IMR-90 (cell line): ENCODE data around the gene MAGI3. TPM values are rescaled to one million over a fixed set of nuclear protein-coding genes. Genes with fewer than 3 reads are reported as not detected.

ENCODE experiments used
- ATAC-seq: fragments of 200-7000 bp; cut with Tn5 transposase; 2 replicates; pipeline ENCODE4 v1.9.1; 2020; ENCODE audit warnings: low read depth, mild to moderate bottlenecking, moderate library complexity
- BruUV-seq: library from RNA; stranded (reverse); fragments of 400-500 nt; replicated peaks from 2 replicates; lab custom pipeline; 2021; lab: Mats Ljungman, UMichigan
- CTCF ChIA-PET: fragments of 300-600 bp; formaldehyde crosslinking; extraction: SDS; loops from one replicate; lab custom pipeline; 2021; ENCODE audit warnings: antibody characterized with exemption; lab: Yijun Ruan, JAX
- POLR2A ChIA-PET: fragments of 300-600 bp; sonication (Branson Sonifier 250); formaldehyde crosslinking; loops from one replicate; lab custom pipeline; 2022; ENCODE audit warnings: antibody characterized with exemption; ENCODE audit not compliant: unreplicated experiment; lab: Charles Lee
- DNase-seq: peaks from one replicate; pipeline ENCODE4 v3.0.0; 2013
- H2AFZ ChIP-seq: replicated peaks from 2 replicates; pipeline ENCODE3; 2013; ENCODE audit warnings: low read length, mild to moderate bottlenecking; ENCODE audit not compliant: poor library complexity
- H2AK5ac ChIP-seq: 2 replicates; pipeline ENCODE4 v1.6.1; 2013; ENCODE audit warnings: low read depth, low read length, inconsistent platforms
- H2AK9ac ChIP-seq: replicated peaks from 2 replicates; pipeline ENCODE3; 2013; ENCODE audit warnings: mild to moderate bottlenecking, low read depth, low read length, moderate library complexity; ENCODE audit not compliant: poor library complexity
- H2BK120ac ChIP-seq: 2 replicates; pipeline ENCODE4 v1.6.1; 2013; ENCODE audit warnings: low read depth, low read length, inconsistent platforms
- H2BK15ac ChIP-seq: 3 replicates; pipeline ENCODE4 v1.6.1; 2013; ENCODE audit warnings: low read depth, low read length, inconsistent platforms
- H2BK20ac ChIP-seq: 2 replicates; pipeline ENCODE4 v1.6.1; 2013; ENCODE audit warnings: low read depth, mild to moderate bottlenecking, inconsistent platforms, low read length, moderate library complexity
- H2BK5ac ChIP-seq: 2 replicates; pipeline ENCODE4 v1.6.1; 2013; ENCODE audit warnings: mild to moderate bottlenecking, low read depth, low read length, inconsistent platforms; ENCODE audit not compliant: poor library complexity, severe bottlenecking
- H3K14ac ChIP-seq: replicated peaks from 2 replicates; pipeline ENCODE4 v1.6.1; 2013; ENCODE audit warnings: low read depth, low read length, inconsistent platforms
- H3K18ac ChIP-seq: 2 replicates; pipeline ENCODE4 v1.6.1; 2013; ENCODE audit warnings: low read depth, low read length, control low read depth
- H3K23ac ChIP-seq: 2 replicates; pipeline ENCODE4 v1.6.1; 2013; ENCODE audit warnings: low read depth, low read length, inconsistent platforms
- H3K27ac ChIP-seq: 2 replicates; pipeline ENCODE4 v1.5.1; 2013; ENCODE audit warnings: mild to moderate bottlenecking, control low read depth, low read length; ENCODE audit not compliant: insufficient read depth
- H3K27me3 ChIP-seq: 2 replicates; pipeline ENCODE4 v1.6.1; 2013; ENCODE audit warnings: low read length; ENCODE audit not compliant: control insufficient read depth, insufficient read depth
- H3K36me3 ChIP-seq: 2 replicates; pipeline ENCODE4 v1.6.1; 2013; ENCODE audit warnings: low read length, mixed read lengths; ENCODE audit not compliant: control insufficient read depth, insufficient read depth
- H3K4ac ChIP-seq: 2 replicates; pipeline ENCODE4 v1.6.1; 2013; ENCODE audit warnings: low read depth, low read length, inconsistent platforms
- H3K4me1 ChIP-seq: 2 replicates; pipeline ENCODE4 v1.6.1; 2013; ENCODE audit warnings: low read length, mixed read lengths; ENCODE audit not compliant: control insufficient read depth, insufficient read depth
- H3K4me2 ChIP-seq: 2 replicates; pipeline ENCODE4 v1.6.1; 2013; ENCODE audit warnings: low read depth, mild to moderate bottlenecking, control low read depth, low read length, moderate library complexity
- H3K4me3 ChIP-seq: 2 replicates; pipeline ENCODE4 v1.5.1; 2013; ENCODE audit warnings: low read depth, mild to moderate bottlenecking, control low read depth, low read length, moderate library complexity; ENCODE audit not compliant: insufficient read depth
- H3K56ac ChIP-seq: 2 replicates; pipeline ENCODE4 v1.6.1; 2013; ENCODE audit warnings: low read length, inconsistent platforms; ENCODE audit not compliant: insufficient read depth; ENCODE audit errors: extremely low read depth
- H3K79me1 ChIP-seq, 2 experiments: 2 replicates each; pipeline ENCODE4 v1.6.1; 2013; ENCODE audit warnings: low read length in 2 of 2, inconsistent platforms in 1 of 2, low read depth in 1 of 2
- H3K9ac ChIP-seq: 2 replicates; pipeline ENCODE4 v1.6.1; 2013; ENCODE audit warnings: low read depth, low read length, control low read depth
- H3K9me1 ChIP-seq: 2 replicates; pipeline ENCODE4 v1.6.1; 2013; ENCODE audit warnings: low read length, inconsistent platforms; ENCODE audit not compliant: insufficient read depth
- H3K9me3 ChIP-seq: 2 replicates; pipeline ENCODE4 v1.6.1; 2013; ENCODE audit warnings: low read length; ENCODE audit not compliant: control insufficient read depth, insufficient read depth
- H4K20me1 ChIP-seq: 2 replicates; pipeline ENCODE4 v1.6.1; 2013; ENCODE audit warnings: low read length, inconsistent platforms; ENCODE audit not compliant: insufficient read depth
- H4K5ac ChIP-seq: 2 replicates; pipeline ENCODE4 v1.6.1; 2013; ENCODE audit warnings: mild to moderate bottlenecking, low read depth, low read length, control low read depth
- H4K8ac ChIP-seq, 2 experiments: 2 replicates each; pipeline ENCODE4 v1.6.1; 2013; ENCODE audit warnings: low read depth in 2 of 2, low read length in 2 of 2, control low read depth in 1 of 2, inconsistent platforms in 1 of 2
- H4K91ac ChIP-seq: 2 replicates; pipeline ENCODE4 v1.6.1; 2013; ENCODE audit warnings: low read depth, low read length, inconsistent platforms; ENCODE audit not compliant: insufficient read depth
- CEBPB ChIP-seq: IDR thresholded peaks from 2 replicates; pipeline ENCODE4 v1.6.1; 2012; ENCODE audit warnings: low read depth, low read length, improper control_type of control experiment
- CHD1 ChIP-seq: IDR thresholded peaks from 2 replicates; pipeline ENCODE4 v1.6.1; 2012; ENCODE audit warnings: low read depth, low read length, improper control_type of control experiment
- CTCF ChIP-seq: conservative IDR thresholded peaks from 2 replicates; pipeline ENCODE4 v1.5.1; 2012; ENCODE audit warnings: mild to moderate bottlenecking, low read depth, low read length, improper control_type of control experiment
- FOS ChIP-seq: fragments of 150-350 bp; IDR thresholded peaks from 2 replicates; pipeline ENCODE4 v1.6.1; 2016; ENCODE audit warnings: low read depth, low read length
- MAFK ChIP-seq: IDR thresholded peaks from 2 replicates; pipeline ENCODE4 v1.6.1; 2012; ENCODE audit warnings: low read depth, low read length, improper control_type of control experiment
- MAZ ChIP-seq: IDR thresholded peaks from 2 replicates; pipeline ENCODE4 v1.6.1; 2012; ENCODE audit warnings: low read depth, mild to moderate bottlenecking, low read length, improper control_type of control experiment, moderate library complexity, borderline replicate concordance
- MXI1 ChIP-seq: IDR thresholded peaks from 2 replicates; pipeline ENCODE4 v1.6.1; 2012; ENCODE audit warnings: low read depth, mild to moderate bottlenecking, low read length, moderate library complexity, borderline replicate concordance
- NFE2L2 ChIP-seq: fragments of 150-350 bp; IDR thresholded peaks from 2 replicates; pipeline ENCODE4 v1.6.1; 2016; ENCODE audit warnings: low read depth, mild to moderate bottlenecking, low read length
- POLR2A ChIP-seq: IDR thresholded peaks from 2 replicates; pipeline ENCODE4 v1.6.1; 2012; ENCODE audit warnings: mild to moderate bottlenecking, low read depth, low read length
- RAD21 ChIP-seq: IDR thresholded peaks from 2 replicates; pipeline ENCODE4 v1.6.1; 2012; ENCODE audit warnings: low read length, improper control_type of control experiment
- RCOR1 ChIP-seq: IDR thresholded peaks from 2 replicates; pipeline ENCODE4 v1.6.1; 2012; ENCODE audit warnings: mild to moderate bottlenecking, low read length, improper control_type of control experiment; ENCODE audit not compliant: insufficient replicate concordance
- RFX5 ChIP-seq: IDR thresholded peaks from 2 replicates; pipeline ENCODE4 v1.8.0; 2012; ENCODE audit warnings: low read depth, mild to moderate bottlenecking, low read length, moderate library complexity
- SMC3 ChIP-seq: fragments of 150-350 bp; IDR thresholded peaks from 2 replicates; pipeline ENCODE4 v1.6.1; 2016; ENCODE audit warnings: low read depth, mild to moderate bottlenecking, antibody characterized with exemption, low read length, moderate library complexity
- USF2 ChIP-seq: fragments of 150-350 bp; IDR thresholded peaks from 2 replicates; pipeline ENCODE4 v1.6.1; 2017; ENCODE audit warnings: mild to moderate bottlenecking, antibody characterized with exemption, low read length, low read depth
- whole genome bisulfite sequencing, 2 experiments: methylation state at CpG; one replicate each; pipeline versions ENCODE4 v1.1.5 to v1.1.7; 2013; ENCODE audit warnings: missing lambda C conversion rate in 2 of 2; ENCODE audit not compliant: insufficient read length in 1 of 2; ENCODE audit errors: extremely low coverage in 2 of 2; 5-methylcytosine and 5-hydroxymethylcytosine counted together
- dilution Hi-C: fragments of 300-500 bp; cut with HindIII; formaldehyde crosslinking; loops from one replicate; pipeline ENCODE4 v1.14.3; 2018; ENCODE audit warnings: low sequenced_read_pairs; ENCODE audit not compliant: unreplicated experiment
- in situ Hi-C: fragments of 300-500 bp; cut with MboI; formaldehyde crosslinking; loops from 3 replicates; pipeline ENCODE4 v1.14.3; 2019; ENCODE audit warnings: low sequenced_read_pairs, inconsistent platforms, mixed read lengths
- intact Hi-C: fragments of 100-400 bp; cut with micrococcal nuclease; formaldehyde crosslinking; loops from 2 replicates; pipeline ENCODE4 v1.10.0; 2022
- polyA plus RNA-seq, 3 experiments: library from polyadenylated mRNA; depleted of rRNA; stranded (reverse); fragments of >200 nt; gene quantifications; 2 replicates each; pipeline ENCODE4 v1.2.3, GENCODE V29; 2012; ENCODE audit warnings: low replicate concordance in 1 of 3
- total RNA-seq: library from RNA; depleted of rRNA; stranded (reverse); fragments of >200 nt; gene quantifications from 2 replicates; pipeline ENCODE4 v1.2.3, GENCODE V29; 2012

MAGI3 gene
- total and polyA plus RNA-seq, 2 of the 4 experiments (the other 2 are of a cell fraction): 2.5 to 8.8 TPM

GRCh38 chr1:113505357-113505756 is 115.0 kb downstream of the MAGI3 start:
- H3K4me2 ChIP-seq: no peak overlapping the region
- BruUV-seq: no TSS peak

More at GRCh38 chr1:113505357-113505756, 115.0 kb downstream of the MAGI3 start:
- ATAC-seq: no peak
- Histone ChIP-seq H3K14ac (no peak overlapping the region), H2BK120ac (no peak overlapping the region), H2AK5ac (no peak overlapping the region), H3K4me1 (no peaks in the 10 kb centered on the region), H4K20me1 (no peaks in the 10 kb centered on the region), H3K27ac (no peak overlapping the region), H2BK5ac (no peak overlapping the region), H3K9me3 (no peaks in the 10 kb centered on the region), H3K9ac (no peak overlapping the region), H3K79me1 (peaks cover 3 to 4% of the 10 kb centered on the region in 2 experiments; a peak in 3 of 4 replicates), H3K4me3 (no peak overlapping the region), H3K23ac (no peak overlapping the region), H4K5ac (no peak overlapping the region), H2AFZ (no peak overlapping the region), H3K56ac (no peak overlapping the region), H4K8ac (no peak overlapping the region), H2BK20ac (no peak overlapping the region), H3K4ac (no peak overlapping the region), H3K36me3 (no peaks in the 10 kb centered on the region), H2BK15ac (no peak overlapping the region), H2AK9ac (no peak overlapping the region), H3K27me3 (no peaks in the 10 kb centered on the region), H3K9me1 (no peaks in the 10 kb centered on the region), H4K91ac (no peak overlapping the region), H3K18ac (no peak overlapping the region)
- DNase-seq: no peak
- ChIA-PET POLR2A (no interaction called here), CTCF (no interaction called here)
- dilution Hi-C loops (no loop called here), in situ Hi-C loops (no loop called here), intact Hi-C loops (no loop called here)
- TF ChIP-seq POLR2A (no peak), RFX5 (no peak), RAD21 (no peak), MXI1 (no peak), CHD1 (no peak), NFE2L2 (no peak), CTCF (no peak), CEBPB (no peak), SMC3 (no peak), FOS (no peak), RCOR1 (no peak), MAFK (no peak), MAZ (no peak), USF2 (no peak)
- no CpG with 5 or more reads among the region's 1 CpG for WGBS, 2 experiments
